ENCODE data around the gene HABP4. TPM values are rescaled to one million over a fixed set of nuclear protein-coding genes. Genes with fewer than 3 reads are reported as not detected.

HABP4 gene
- total RNA-seq, 1 experiment from 2014 or later, result 11.6 TPM

GRCh38 chr9:96460470-96460869 lies 10.5 kb downstream of the HABP4 start:
- POLR2A ChIA-PET (ENCODE audit: low non-redundant PET), result no interaction called here
- intact Hi-C loops (cut with micrococcal nuclease; ENCODE audit: unreplicated experiment), result no loop called here
- BruUV-seq (replicated peaks), result no TSS peak

GRCh38 chr9:96460882-96461281 lies 10.9 kb downstream of the HABP4 start:
- POLR2A ChIA-PET (ENCODE audit: low non-redundant PET), result no interaction called here
- no peaks in the 10 kb centered on the region for H3K9me3 ChIP-seq (ENCODE audit: low read depth, low read length, poor library complexity, severe bottlenecking)
- TF ChIP-seq EZH2 (IDR thresholded peaks at IDR 0.05; ENCODE audit: borderline replicate concordance, low read depth, low read length, poor library complexity, severe bottlenecking), result no peak
- TF ChIP-seq CTCF (conservative IDR thresholded peaks at IDR 0.05; ENCODE audit: low read depth, low read length), result no peak
- H3K36me3 ChIP-seq (ENCODE audit: insufficient read depth, low read length, poor library complexity, severe bottlenecking), result peaks cover 3% of the 10 kb centered on the region
- CTCF ChIA-PET, result no interaction called here
- H3K27me3 ChIP-seq (replicated peaks; ENCODE audit: insufficient read depth, low read depth, low read length, poor library complexity), result no peaks in the 10 kb centered on the region
- H3K27ac ChIP-seq (ENCODE audit: low read depth, low read length, poor library complexity, severe bottlenecking), result no peak overlapping the region
- H3K4me3 ChIP-seq (ENCODE audit: low read depth, low read length, poor library complexity, severe bottlenecking), result no peak overlapping the region
- H3K4me1 ChIP-seq (ENCODE audit: insufficient read depth, low read length, poor library complexity, severe bottlenecking), result peaks cover 5% of the 10 kb centered on the region
- no peak for DNase-seq (ENCODE audit: low spot score)
- BruUV-seq (replicated peaks), result no TSS peak
- intact Hi-C loops (cut with micrococcal nuclease; ENCODE audit: unreplicated experiment), result no loop called here

More at GRCh38 chr9:96460470-96460869, 10.5 kb downstream of the HABP4 start:
- H3K4me1 ChIP-seq (ENCODE audit: insufficient read depth, low read length, poor library complexity, severe bottlenecking), result peaks cover 5% of the 10 kb centered on the region
- H3K27ac ChIP-seq (ENCODE audit: low read depth, low read length, poor library complexity, severe bottlenecking), result no peak overlapping the region
- H3K9me3 ChIP-seq (ENCODE audit: low read depth, low read length, poor library complexity, severe bottlenecking), result no peaks in the 10 kb centered on the region
- no peak for DNase-seq (ENCODE audit: low spot score)
- H3K4me3 ChIP-seq (ENCODE audit: low read depth, low read length, poor library complexity, severe bottlenecking), result no peak overlapping the region
- CTCF ChIA-PET, result no interaction called here
- peaks cover 3% of the 10 kb centered on the region for H3K36me3 ChIP-seq (ENCODE audit: insufficient read depth, low read length, poor library complexity, severe bottlenecking)
- no peaks in the 10 kb centered on the region for H3K27me3 ChIP-seq (replicated peaks; ENCODE audit: insufficient read depth, low read depth, low read length, poor library complexity)
- TF ChIP-seq CTCF (conservative IDR thresholded peaks at IDR 0.05; ENCODE audit: low read depth, low read length), result no peak
- TF ChIP-seq EZH2 (IDR thresholded peaks at IDR 0.05; ENCODE audit: borderline replicate concordance, low read depth, low read length, poor library complexity, severe bottlenecking), result no peak

GRCh38 chr9:96461336-96461735 lies 11.4 kb downstream of the HABP4 start:
- ChIA-PET CTCF (no interaction called here), POLR2A (ENCODE audit: low non-redundant PET) (no interaction called here)
- TF ChIP-seq CTCF (conservative IDR thresholded peaks at IDR 0.05; ENCODE audit: low read depth, low read length) (no peak), EZH2 (IDR thresholded peaks at IDR 0.05; ENCODE audit: borderline replicate concordance, low read depth, low read length, poor library complexity, severe bottlenecking) (no peak)
- no peaks in the 10 kb centered on the region for H3K9me3 ChIP-seq (ENCODE audit: low read depth, low read length, poor library complexity, severe bottlenecking)
- H3K36me3 ChIP-seq (ENCODE audit: insufficient read depth, low read length, poor library complexity, severe bottlenecking), result peaks cover 3% of the 10 kb centered on the region
- DNase-seq (ENCODE audit: low spot score), result no peak
- no TSS peak for BruUV-seq (replicated peaks)
- H3K4me3 ChIP-seq (ENCODE audit: low read depth, low read length, poor library complexity, severe bottlenecking), result no peak overlapping the region
- intact Hi-C loops (cut with micrococcal nuclease; ENCODE audit: unreplicated experiment), result no loop called here
- peaks cover 5% of the 10 kb centered on the region for H3K4me1 ChIP-seq (ENCODE audit: insufficient read depth, low read length, poor library complexity, severe bottlenecking)
- no peaks in the 10 kb centered on the region for H3K27me3 ChIP-seq (replicated peaks; ENCODE audit: insufficient read depth, low read depth, low read length, poor library complexity)
- H3K27ac ChIP-seq (ENCODE audit: low read depth, low read length, poor library complexity, severe bottlenecking), result no peak overlapping the region
